Activated CD4-positive, alpha-beta T cell treated with anti-CD3 and anti-CD28 coated beads for 1 hour (primary cell): ENCODE measurements around the gene GPC6.
"Not testable (repeated sequence)": the region's sequence is repeated elsewhere in the genome, so short reads cannot be mapped to it uniquely, and the experiment has no call there.

ENCODE experiments used
- DNase-seq: peaks from one replicate; pipeline ENCODE4 v3.0.0-alpha.2; 2020

GPC6 gene

DNA sequence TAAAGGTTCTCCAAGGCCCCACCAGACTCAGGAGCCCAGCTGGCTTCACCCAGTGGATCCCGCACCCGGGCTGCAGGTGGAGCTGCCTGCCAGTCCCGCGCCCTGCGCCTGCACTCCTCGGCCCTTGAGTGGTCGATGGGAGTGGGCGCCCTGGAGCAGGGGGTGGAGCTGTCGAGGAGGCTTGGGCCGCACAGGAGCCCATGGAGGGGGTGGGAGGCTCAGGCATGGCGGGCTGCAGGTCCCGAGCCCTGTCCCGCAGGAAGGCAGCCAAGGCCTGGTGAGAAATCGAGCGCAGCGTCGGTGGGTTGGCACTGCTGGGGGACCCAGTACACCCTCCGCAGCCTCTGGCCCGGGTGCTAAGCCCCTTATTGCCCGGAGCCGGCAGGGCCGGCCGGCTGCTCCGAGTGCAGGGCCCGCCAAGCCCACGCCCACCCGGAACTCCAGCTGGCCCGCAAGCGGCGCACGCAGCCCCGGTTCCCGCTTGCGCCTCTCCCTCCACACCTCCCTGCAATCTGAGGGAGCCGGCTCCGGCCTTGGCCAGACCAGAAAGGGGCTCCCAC lies 228.1 kb downstream of the GPC6 start:
- DNase-seq = not testable (repeated sequence)

GRCh38 chr13:93455861-93456260 lies 229.3 kb downstream of the GPC6 start:
- DNase-seq = no peak

GRCh38 chr13:93460005-93460404 lies 233.4 kb downstream of the GPC6 start:
- no peak for DNase-seq

DNA sequence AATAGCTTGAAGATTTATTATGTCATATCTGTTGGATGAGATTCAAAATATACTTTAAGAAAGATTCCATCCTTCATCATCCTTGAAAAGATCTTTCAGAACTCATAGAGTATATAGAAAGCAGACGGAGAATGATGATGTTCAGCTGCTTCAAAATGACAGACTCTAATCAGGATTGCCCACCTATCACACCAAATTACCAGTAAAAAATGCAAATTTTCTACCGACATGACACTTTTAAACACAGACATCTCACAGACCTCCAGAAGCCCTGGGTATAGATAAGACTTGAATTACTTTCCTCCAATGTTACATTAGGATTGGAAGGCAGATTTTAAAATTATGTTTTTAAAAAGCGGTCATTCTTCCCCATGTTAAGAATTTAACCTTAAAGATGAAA lies 235.5 kb downstream of the GPC6 start:
- DNase-seq = no peak

DNA sequence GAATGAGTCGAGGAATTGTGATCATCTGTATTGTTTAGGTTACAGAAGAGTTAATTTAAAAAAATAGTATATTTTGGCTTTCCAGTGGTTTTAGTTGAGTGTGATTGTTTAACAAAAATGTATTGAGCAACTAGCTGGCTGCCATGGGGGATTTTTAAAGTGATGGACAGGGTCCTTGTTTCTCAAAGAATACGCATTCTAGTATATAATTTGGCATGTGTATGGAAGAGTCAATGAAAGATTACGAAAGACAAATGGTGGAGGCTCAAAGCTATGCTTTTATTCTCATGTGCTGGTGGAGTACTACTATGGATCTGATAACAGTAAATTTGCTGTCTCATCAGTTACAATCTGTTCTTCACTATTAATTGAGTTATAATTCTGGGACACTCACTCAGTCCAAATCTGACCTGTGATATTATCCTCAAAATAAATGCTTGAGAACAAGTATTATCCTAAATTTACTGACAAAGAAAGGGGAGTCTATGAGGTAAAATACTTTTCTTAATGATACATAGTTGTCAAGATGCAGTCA lies 240.0 kb downstream of the GPC6 start:
- no peak for DNase-seq

DNA sequence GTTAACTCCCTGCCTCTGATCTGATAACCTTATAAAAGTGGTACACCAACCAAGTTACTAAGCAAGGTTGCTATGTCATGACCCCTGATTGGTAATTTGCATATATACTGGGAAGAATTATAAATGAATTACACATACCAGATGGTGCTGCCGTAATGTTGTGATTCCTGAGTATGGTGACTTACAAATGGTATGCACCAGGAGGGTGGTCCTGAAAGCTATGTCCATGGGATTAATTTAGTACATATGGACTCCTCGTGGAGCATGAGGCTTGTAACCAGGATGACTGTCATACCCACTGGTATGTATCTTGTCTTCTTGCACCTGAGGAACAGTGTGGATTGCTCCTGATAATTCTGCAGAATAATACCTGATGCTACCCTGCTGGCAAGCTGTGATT lies 240.6 kb downstream of the GPC6 start:
- no peak for DNase-seq

DNA sequence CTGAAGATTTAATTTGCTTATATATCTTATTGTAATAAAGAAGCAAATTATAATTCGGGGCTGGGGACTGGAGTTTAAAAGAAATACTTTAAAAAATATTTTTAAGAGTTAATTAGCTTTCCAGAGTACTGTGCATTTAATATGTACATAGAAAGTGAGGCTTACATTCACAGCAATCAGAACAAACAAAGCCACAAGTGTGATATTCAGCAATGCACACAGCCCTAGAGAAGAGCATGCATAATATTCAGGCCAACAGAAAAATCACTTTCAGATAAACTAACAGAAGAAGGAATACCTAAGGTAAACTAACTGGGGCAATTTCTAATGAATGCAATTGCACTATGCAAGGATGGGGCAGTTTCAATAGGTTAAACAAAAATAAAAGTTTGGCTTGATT lies 241.8 kb downstream of the GPC6 start:
- DNase-seq = no peak

- no peak for DNase-seq
These were observed 245.7 kb downstream of the GPC6 start for GRCh38 chr13:93472296-93472695.

- no peak for DNase-seq
These were observed 246.2 kb downstream of the GPC6 start for GRCh38 chr13:93472814-93473296.

- no peak for DNase-seq
These were observed 247.0 kb downstream of the GPC6 start for GRCh38 chr13:93473441-93474270.

DNA sequence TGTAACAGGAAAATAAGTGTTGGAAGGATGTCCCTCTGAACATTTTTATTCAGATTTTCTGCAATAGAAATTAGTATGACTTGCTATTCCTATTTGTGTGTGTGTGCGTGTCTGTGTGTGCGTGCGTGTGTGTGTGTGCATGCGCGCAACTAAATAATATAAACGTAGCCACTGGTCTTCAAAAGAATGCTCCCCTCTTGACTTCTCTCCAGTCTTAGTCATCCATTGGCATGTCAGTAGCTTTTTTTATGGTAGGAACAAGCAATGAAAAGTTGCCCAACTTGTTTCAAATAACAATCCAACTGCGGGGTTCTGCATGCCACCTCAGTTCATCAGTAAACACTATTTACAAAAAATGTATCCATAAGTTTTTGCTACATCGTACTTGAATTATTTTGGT lies 249.6 kb downstream of the GPC6 start:
- no peak for DNase-seq

DNA sequence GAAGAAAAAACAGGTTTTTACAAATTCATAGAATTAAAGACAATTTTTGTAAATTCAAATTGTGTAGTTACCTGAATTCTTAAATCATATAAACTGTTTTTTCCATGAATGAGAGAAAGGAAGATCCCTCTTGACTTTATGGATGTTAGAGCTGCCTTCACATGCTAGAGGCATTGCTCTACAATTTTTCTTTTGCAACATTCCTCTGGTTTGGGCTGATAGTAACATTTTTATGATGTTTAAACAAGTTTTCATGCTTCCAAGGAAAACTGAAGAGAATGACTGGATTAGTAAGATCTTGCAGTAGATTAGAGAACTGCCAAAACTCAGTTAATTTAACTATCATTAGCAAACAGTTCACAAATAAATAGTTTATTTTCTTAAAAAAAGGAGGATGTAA lies 250.6 kb downstream of the GPC6 start:
- no peak for DNase-seq

- no peak for DNase-seq
These were observed 254.0 kb downstream of the GPC6 start for GRCh38 chr13:93480553-93481106.

DNA sequence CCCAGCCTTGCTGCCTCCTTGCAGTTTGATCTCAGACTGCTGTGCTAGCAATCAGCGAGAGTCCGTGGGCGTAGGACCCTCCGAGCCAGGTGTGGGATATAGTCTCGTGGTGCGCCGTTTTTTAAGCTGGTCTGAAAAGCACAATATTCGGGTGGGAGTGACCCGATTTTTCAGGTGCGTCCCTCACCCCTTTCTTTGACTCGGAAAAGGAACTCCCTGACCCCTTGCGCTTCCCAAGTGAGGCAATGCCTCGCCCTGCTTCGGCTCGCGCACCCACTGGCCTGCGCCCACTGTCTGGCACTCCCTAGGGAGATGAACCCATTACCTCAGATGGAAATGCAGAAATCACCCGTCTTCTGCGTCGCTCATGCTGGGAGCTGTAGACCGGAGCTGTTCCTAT lies 269.5 kb downstream of the GPC6 start:
- DNase-seq = not testable (repeated sequence)

GRCh38 chr13:93496985-93497673 lies 270.5 kb downstream of the GPC6 start:
- DNase-seq = no peak

DNA sequence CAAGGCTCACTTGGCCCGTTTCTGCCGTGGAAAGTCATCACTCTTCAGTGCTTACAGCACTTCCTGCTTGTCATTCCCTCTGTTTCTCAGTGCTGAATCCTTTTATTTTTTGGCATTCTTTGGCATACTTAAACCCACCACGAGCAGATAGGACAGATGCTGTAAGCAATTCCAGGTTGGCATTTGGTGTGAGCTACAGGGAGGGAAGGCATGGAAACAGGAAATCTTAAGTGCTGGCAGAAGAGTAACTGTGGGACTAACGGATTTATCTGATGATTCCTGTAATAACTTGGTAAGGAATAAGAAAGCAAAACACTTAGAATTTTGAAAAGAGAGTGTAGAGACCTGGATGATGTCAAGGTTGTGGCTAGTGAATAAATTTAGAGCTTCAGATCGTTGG lies 273.4 kb downstream of the GPC6 start:
- no peak for DNase-seq

DNA sequence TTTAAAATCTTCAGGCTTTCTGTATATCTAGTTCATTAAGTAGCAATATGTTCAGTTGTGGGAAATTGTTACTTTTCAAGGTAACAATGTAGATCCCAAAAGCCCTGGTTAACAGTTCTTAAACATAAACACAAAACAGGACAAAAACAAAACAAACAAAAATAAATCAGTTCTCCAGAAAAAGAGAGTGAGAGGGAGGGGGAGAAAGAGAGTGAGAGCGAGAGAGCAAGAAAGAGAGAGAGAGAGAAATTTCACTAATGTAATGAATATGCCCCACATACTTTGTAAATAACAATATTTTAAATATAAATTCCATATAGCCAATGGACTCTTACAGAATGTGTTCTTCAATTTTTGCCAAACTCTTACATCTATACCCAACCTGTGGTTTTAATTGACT lies 275.5 kb downstream of the GPC6 start:
- no peak for DNase-seq

DNA sequence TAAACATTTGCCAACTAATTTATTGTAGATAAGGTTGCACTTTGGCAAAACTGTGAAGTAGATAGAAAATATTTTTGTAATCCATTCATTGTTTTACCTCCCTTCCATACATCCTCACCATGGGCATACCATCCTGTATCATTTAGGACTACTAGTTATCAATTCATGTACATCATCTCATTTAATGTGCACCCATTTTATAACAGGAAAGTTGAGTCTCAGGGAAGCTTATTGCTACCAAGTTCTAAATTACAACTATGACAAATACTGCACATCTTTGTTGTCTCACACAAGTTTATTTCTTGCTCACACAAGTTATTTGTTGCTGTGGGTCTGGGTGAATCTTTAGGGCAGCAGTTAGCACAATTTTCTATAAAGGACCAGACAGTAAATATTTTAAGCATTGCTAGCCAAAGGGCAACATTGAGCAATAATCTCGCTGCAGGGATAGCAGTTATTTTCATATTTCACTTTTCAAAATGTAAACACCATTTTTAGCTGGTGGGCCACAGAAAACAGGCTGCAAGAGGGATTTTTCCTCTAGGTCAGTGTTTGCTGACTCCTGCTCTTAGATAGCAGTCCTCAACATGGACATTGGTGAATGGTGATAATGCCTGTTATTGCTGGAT lies 276.5 kb downstream of the GPC6 start:
- DNase-seq = no peak

GRCh38 chr13:93505104-93505952 lies 278.7 kb downstream of the GPC6 start:
- no peak for DNase-seq

- DNase-seq = no peak
These were observed 284.4 kb downstream of the GPC6 start for GRCh38 chr13:93511011-93511410.

DNA sequence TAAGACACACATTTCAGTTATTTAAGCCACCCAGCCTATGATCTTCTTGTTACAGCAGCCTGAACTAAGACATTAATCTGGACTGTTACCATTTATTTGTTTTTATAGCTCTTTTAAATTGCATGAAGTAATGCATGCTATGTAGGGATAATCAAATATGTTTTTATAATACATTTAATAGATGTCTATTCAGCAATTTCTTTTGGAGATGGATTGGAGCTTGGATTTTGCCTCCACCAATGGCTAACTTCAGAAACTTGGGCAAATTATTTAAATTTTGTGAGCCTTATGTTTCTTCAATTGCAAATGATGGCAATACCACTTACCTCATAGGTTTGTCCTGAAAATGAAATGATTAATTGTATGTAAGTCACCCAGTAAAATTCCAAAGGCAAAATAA lies 288.7 kb downstream of the GPC6 start:
- DNase-seq = no peak

- DNase-seq = no peak
These were observed 291.1 kb downstream of the GPC6 start for GRCh38 chr13:93517658-93518057.
